Measurements from ENCODE around the gene GLYATL1. TPM values are rescaled to one million over a fixed set of nuclear protein-coding genes. Genes with fewer than 3 reads are reported as not detected.

GLYATL1 gene
- total and polyA plus RNA-seq, 2 experiments from 2014 or later, result 6.9 to 34.1 TPM

GRCh38 chr11:58930926-58931325 lies 8.4 kb upstream of the GLYATL1 start:
- H2AFZ ChIP-seq, result no peak overlapping the region
- WGBS (ENCODE audit: low lambda C conversion rate, missing lambda C conversion rate), result 83% methylated on average over 2 of the region's 2 CpGs
- H3K27ac ChIP-seq, result no peak overlapping the region
- no peaks in the 10 kb centered on the region for H3K9me2 ChIP-seq (replicated peaks; ENCODE audit: insufficient read depth)
- no peaks in the 10 kb centered on the region for H3K9me3 ChIP-seq (ENCODE audit: low read depth)
- H4K20me1 ChIP-seq (ENCODE audit: insufficient read depth, poor library complexity, severe bottlenecking), result no peaks in the 10 kb centered on the region
- H3K79me2 ChIP-seq, result peaks cover 3% of the 10 kb centered on the region
- H3K4me2 ChIP-seq, result no peak overlapping the region
- no peak for DNase-seq (ENCODE audit: low spot score)
- no peak overlapping the region for H3K4me3 ChIP-seq
- H3K27me3 ChIP-seq, result no peaks in the 10 kb centered on the region
- TF ChIP-seq EZH2 (IDR thresholded peaks at IDR 0.05; ENCODE audit: borderline replicate concordance), result no peak
- TF ChIP-seq CTCF (IDR thresholded peaks at IDR 0.05; ENCODE audit: poor library complexity), result no peak
- TF ChIP-seq EZH2phosphoT487 (IDR thresholded peaks at IDR 0.05; ENCODE audit: low read depth, severe bottlenecking, unreplicated experiment), result no peak
- H3K4me1 ChIP-seq (ENCODE audit: insufficient read depth), result peaks cover 15% of the 10 kb centered on the region
- no peaks in the 10 kb centered on the region for H3K36me3 ChIP-seq (replicated peaks; ENCODE audit: insufficient read depth, low read depth)

- Histone ChIP-seq H3K4me3 (no peak overlapping the region), H3K9me3 (ENCODE audit: low read depth) (no peaks in the 10 kb centered on the region), H3K27ac (no peak overlapping the region), H2AFZ (no peak overlapping the region), H3K27me3 (no peaks in the 10 kb centered on the region), H4K20me1 (ENCODE audit: insufficient read depth, poor library complexity, severe bottlenecking) (no peaks in the 10 kb centered on the region), H3K4me1 (ENCODE audit: insufficient read depth) (peaks cover 7% of the 10 kb centered on the region), H3K79me2 (peaks cover 3% of the 10 kb centered on the region), H3K9me2 (replicated peaks; ENCODE audit: insufficient read depth) (no peaks in the 10 kb centered on the region), H3K36me3 (replicated peaks; ENCODE audit: insufficient read depth, low read depth) (no peaks in the 10 kb centered on the region), H3K4me2 (no peak overlapping the region)
- 96% methylated on average over 3 of the region's 3 CpGs for WGBS (ENCODE audit: low lambda C conversion rate, missing lambda C conversion rate)
- TF ChIP-seq CTCF (IDR thresholded peaks at IDR 0.05; ENCODE audit: poor library complexity) (no peak), EZH2phosphoT487 (IDR thresholded peaks at IDR 0.05; ENCODE audit: low read depth, severe bottlenecking, unreplicated experiment) (no peak), EZH2 (IDR thresholded peaks at IDR 0.05; ENCODE audit: borderline replicate concordance) (no peak)
- no peak for DNase-seq (ENCODE audit: low spot score)
Observed at GRCh38 chr11:58933661-58934060, 5.6 kb upstream of the GLYATL1 start.

- Histone ChIP-seq H3K79me2 (peaks cover 3% of the 10 kb centered on the region), H3K9me3 (ENCODE audit: low read depth) (no peaks in the 10 kb centered on the region), H3K27me3 (no peaks in the 10 kb centered on the region), H2AFZ (no peak overlapping the region), H3K4me2 (no peak overlapping the region), H3K4me1 (ENCODE audit: insufficient read depth) (no peaks in the 10 kb centered on the region), H3K4me3 (no peak overlapping the region), H3K9me2 (replicated peaks; ENCODE audit: insufficient read depth) (no peaks in the 10 kb centered on the region), H4K20me1 (ENCODE audit: insufficient read depth, poor library complexity, severe bottlenecking) (no peaks in the 10 kb centered on the region), H3K27ac (no peak overlapping the region), H3K36me3 (replicated peaks; ENCODE audit: insufficient read depth, low read depth) (no peaks in the 10 kb centered on the region)
- TF ChIP-seq EZH2 (IDR thresholded peaks at IDR 0.05; ENCODE audit: borderline replicate concordance) (no peak), EZH2phosphoT487 (IDR thresholded peaks at IDR 0.05; ENCODE audit: low read depth, severe bottlenecking, unreplicated experiment) (no peak), CTCF (IDR thresholded peaks at IDR 0.05; ENCODE audit: poor library complexity) (no peak)
- DNase-seq (ENCODE audit: low spot score), result no peak
- WGBS (ENCODE audit: low lambda C conversion rate, missing lambda C conversion rate), result 93% methylated on average over 7 of the region's 7 CpGs
Observed at GRCh38 chr11:58934945-58935513, 4.3 kb upstream of the GLYATL1 start.
